Activated naive CD4-positive, alpha-beta T cell treated with anti-CD3 and anti-CD28 coated beads, Interleukin-2, amount 50 U/mL, for 16 hours (primary cell): ENCODE data around the gene PSMA3.

Source experiments
- DNase-seq: peaks from one replicate; pipeline ENCODE4 v3.0.0-alpha.2; 2020

Gene PSMA3

GRCh38 chr14:58299401-58300330 is 55.0 kb downstream of the PSMA3 start:
- DNase-seq = peak; percentile 13

GRCh38 chr14:58301416-58301815 is 56.8 kb downstream of the PSMA3 start:
- no peak for DNase-seq

- DNase-seq = no peak
These were observed 61.1 kb downstream of the PSMA3 start for GRCh38 chr14:58305730-58306129.

GRCh38 chr14:58307597-58308316 is 63.1 kb downstream of the PSMA3 start:
- no peak for DNase-seq

DNA sequence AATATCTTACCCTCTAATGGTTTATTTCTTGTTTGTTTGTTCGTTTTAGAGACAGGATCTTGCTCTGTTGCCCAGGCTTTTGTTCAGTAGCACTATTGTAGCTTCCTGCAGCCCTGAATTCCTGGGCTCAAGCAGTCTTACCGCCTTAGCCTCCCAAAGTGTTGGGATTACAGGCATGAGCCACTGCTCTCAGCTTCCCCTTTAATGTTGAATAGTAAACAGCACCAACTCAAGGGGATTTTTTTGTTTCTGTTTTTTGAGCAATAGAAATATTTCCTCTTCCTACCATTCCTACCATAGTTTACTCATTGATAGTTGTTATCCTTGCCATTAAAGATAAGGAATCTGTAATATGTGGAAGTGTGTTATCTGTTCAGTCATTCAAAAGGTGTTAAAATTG is 64.4 kb downstream of the PSMA3 start:
- no peak for DNase-seq

- no peak for DNase-seq
These were observed 69.1 kb downstream of the PSMA3 start for GRCh38 chr14:58313699-58314098.

DNA sequence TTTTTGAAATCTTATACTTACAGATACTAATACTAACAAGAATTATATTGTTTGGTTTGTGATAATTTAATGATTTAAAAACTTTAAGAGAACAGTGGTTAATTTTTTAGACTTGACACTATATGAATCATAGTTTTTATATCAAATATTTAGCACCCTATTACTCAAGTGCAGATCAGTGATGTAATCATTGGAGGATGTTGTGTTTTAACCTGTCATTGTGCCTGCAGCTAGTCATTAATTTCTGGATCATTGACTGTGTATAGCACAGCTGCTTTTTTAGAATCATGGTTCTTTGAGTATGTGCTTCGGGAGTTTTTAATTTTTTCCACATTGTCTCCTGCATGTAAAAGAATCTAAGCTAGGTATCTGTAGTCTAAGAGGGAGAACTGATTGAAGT is 71.0 kb downstream of the PSMA3 start:
- no peak for DNase-seq
